Keratinocyte (primary cell): ENCODE results near the gene MELTF. TPM values are rescaled to one million over a fixed set of nuclear protein-coding genes. Genes with fewer than 3 reads are reported as not detected.

Experiments used
- DNase-seq: peaks from one replicate; pipeline ENCODE4 v3.0.0-alpha.2; 2011; ENCODE audit warnings: low read depth, missing footprints, low spot score
- FAIRE-seq: peaks from 2 replicates; lab custom pipeline; 2011; peaks lifted over from hg19 to GRCh38; lab: Jason Lieb, UNC
- H2AFZ ChIP-seq: 2 replicates; pipeline ENCODE4 v1.6.0; 2012; ENCODE audit warnings: low read length, control low read depth, inconsistent platforms; ENCODE audit not compliant: control insufficient read depth
- H3K27ac ChIP-seq: 2 replicates; pipeline ENCODE4 v1.5.1; 2011; ENCODE audit warnings: low read length; ENCODE audit not compliant: control insufficient read depth, insufficient read depth
- H3K27me3 ChIP-seq: 3 replicates; pipeline ENCODE4 v1.6.0; 2011; ENCODE audit warnings: low read length; ENCODE audit not compliant: control insufficient read depth, insufficient read depth; ENCODE audit errors: extremely low read depth
- H3K36me3 ChIP-seq, 2 experiments: 2 replicates in 1 of 2; 3 replicates in 1 of 2; pipeline ENCODE4 v1.5.1; 2011; ENCODE audit warnings: low read length in 2 of 2, mild to moderate bottlenecking in 1 of 2; ENCODE audit not compliant: control insufficient read depth in 2 of 2, insufficient read depth in 2 of 2; ENCODE audit errors: extremely low read depth in 1 of 2
- H3K4me1 ChIP-seq: 3 replicates; pipeline ENCODE4 v1.5.1; 2011; ENCODE audit warnings: low read length; ENCODE audit not compliant: control insufficient read depth, insufficient read depth; ENCODE audit errors: extremely low read depth
- H3K4me2 ChIP-seq: 3 replicates; pipeline ENCODE4 v1.6.0; 2011; ENCODE audit warnings: low read depth, low read length; ENCODE audit not compliant: control insufficient read depth, insufficient read depth; ENCODE audit errors: extremely low read depth
- H3K4me3 ChIP-seq, 3 experiments: fragments of 200-600 bp in 1 of 3; sonication (generic) in 1 of 3; 2 replicates in 2 of 3; 3 replicates in 1 of 3; pipeline ENCODE4 v1.5.1; 2011 to 2016; ENCODE audit warnings: low read length in 3 of 3, mild to moderate bottlenecking in 3 of 3, control low read depth in 2 of 3, inconsistent platforms in 1 of 3, low read depth in 1 of 3, mixed read lengths in 1 of 3, mixed run types in 1 of 3, moderate library complexity in 1 of 3; ENCODE audit not compliant: control insufficient read depth in 2 of 3, insufficient read depth in 2 of 3; ENCODE audit errors: extremely low read depth in 1 of 3
- H3K79me2 ChIP-seq: 2 replicates; pipeline ENCODE4 v1.6.0; 2012; ENCODE audit warnings: low read length; ENCODE audit not compliant: control insufficient read depth, insufficient read depth
- H3K9ac ChIP-seq: 3 replicates; pipeline ENCODE4 v1.6.0; 2011; ENCODE audit warnings: low read length; ENCODE audit not compliant: control insufficient read depth, insufficient read depth; ENCODE audit errors: extremely low read depth
- H3K9me1 ChIP-seq: 3 replicates; pipeline ENCODE4 v1.6.0; 2011; ENCODE audit warnings: low read length; ENCODE audit not compliant: control insufficient read depth, insufficient read depth; ENCODE audit errors: extremely low read depth
- H3K9me3 ChIP-seq: 2 replicates; pipeline ENCODE4 v1.5.1; 2012; ENCODE audit warnings: low read depth, low read length; ENCODE audit not compliant: control insufficient read depth
- H4K20me1 ChIP-seq: 3 replicates; pipeline ENCODE4 v1.6.0; 2011; ENCODE audit warnings: low read length; ENCODE audit not compliant: control insufficient read depth, insufficient read depth; ENCODE audit errors: extremely low read depth
- CTCF ChIP-seq, 3 experiments: IDR thresholded peaks in 1 of 3; conservative IDR thresholded peaks in 1 of 3; optimal IDR thresholded peaks in 1 of 3; 2 replicates in 2 of 3; 3 replicates in 1 of 3; pipeline versions ENCODE3 to v1.5.1; 2011; ENCODE audit warnings: low read length in 3 of 3, mild to moderate bottlenecking in 3 of 3, moderate library complexity in 2 of 3, control low read depth in 1 of 3, inconsistent platforms in 1 of 3; ENCODE audit not compliant: insufficient read depth in 2 of 3; ENCODE audit errors: extremely low read depth in 1 of 3
- EZH2 ChIP-seq: IDR thresholded peaks from one replicate; pipeline ENCODE4 v1.6.1; 2012; ENCODE audit warnings: inconsistent platforms, mild to moderate bottlenecking, low read length, moderate library complexity
- dilution Hi-C: fragments of 300-500 bp; cut with MboI; formaldehyde crosslinking; loops from one replicate; pipeline ENCODE4 v1.7.0; 2020; ENCODE audit warnings: low sequenced_read_pairs; ENCODE audit not compliant: extremely low pct_ligation_motif_present
- polyA plus RNA-seq, 5 experiments: library from polyadenylated mRNA; depleted of rRNA in 3 of 5; stranded (reverse) in 3 of 5; stranded (forward) in 1 of 5; unstranded in 1 of 5; fragments of >200 nt; gene quantifications; 1 replicate in 1 of 5; 2 replicates in 3 of 5; 3 replicates in 1 of 5; pipeline versions ENCODE4 v1.2.1 to v1.2.3, GENCODE V29; 2011 to 2012; ENCODE audit warnings: missing spikeins in 2 of 5, low read depth in 1 of 5, low replicate concordance in 1 of 5

MELTF gene
- polyA plus RNA-seq, 1 donor (not counting 4 experiments of a cell fraction or from before 2014, with no cell fraction given), result 6.0 TPM

- no peaks in the 10 kb centered on the region for H4K20me1 ChIP-seq
- TF ChIP-seq EZH2 (no peak), CTCF (optimal IDR thresholded peaks at IDR 0.05 in 1 of 3, IDR thresholded peaks at IDR 0.05 in 1 of 3, conservative IDR thresholded peaks at IDR 0.05 in 1 of 3; ENCODE audit: extremely low read depth in 1 of 3, insufficient read depth in 2 of 3, low read length in 3 of 3) (no peak)
Measured at GRCh38 chr3:197008436-197009209, 21.0 kb downstream of the MELTF start.

GRCh38 chr3:197007953-197008352 lies 21.7 kb downstream of the MELTF start:
- Histone ChIP-seq H2AFZ (no peak overlapping the region), H3K9me3 (no peaks in the 10 kb centered on the region), H3K27ac (no peak overlapping the region), H3K9ac (no peak overlapping the region), H3K4me1 (peaks cover 5% of the 10 kb centered on the region), H3K4me2 (no peak overlapping the region), H3K27me3 (no peaks in the 10 kb centered on the region), H3K36me3 (no peaks in the 10 kb centered on the region), H4K20me1 (no peaks in the 10 kb centered on the region), H3K4me3 (no peak overlapping the region), H3K9me1 (no peaks in the 10 kb centered on the region), H3K79me2 (no peaks in the 10 kb centered on the region)
- FAIRE-seq, result no peak
- DNase-seq, result no peak
- dilution Hi-C loops, result no loop called here
- TF ChIP-seq CTCF (optimal IDR thresholded peaks at IDR 0.05 in 1 of 3, IDR thresholded peaks at IDR 0.05 in 1 of 3, conservative IDR thresholded peaks at IDR 0.05 in 1 of 3; ENCODE audit: extremely low read depth in 1 of 3, insufficient read depth in 2 of 3, low read length in 3 of 3), result no peak
- TF ChIP-seq EZH2, result no peak

More at GRCh38 chr3:197008436-197009209, 21.0 kb downstream of the MELTF start:
- DNase-seq, result no peak
- H3K27me3 ChIP-seq, result no peaks in the 10 kb centered on the region
- FAIRE-seq, result no peak
- H3K4me1 ChIP-seq, result peaks cover 5% of the 10 kb centered on the region
- no peaks in the 10 kb centered on the region for H3K79me2 ChIP-seq
- H3K4me3 ChIP-seq, result no peak overlapping the region
- no peak overlapping the region for H3K9ac ChIP-seq
- H3K4me2 ChIP-seq, result no peak overlapping the region
- no peak overlapping the region for H3K27ac ChIP-seq
- H3K9me3 ChIP-seq, result no peaks in the 10 kb centered on the region
- no peaks in the 10 kb centered on the region for H3K9me1 ChIP-seq
- no peak overlapping the region for H2AFZ ChIP-seq
- no peaks in the 10 kb centered on the region for H3K36me3 ChIP-seq
- dilution Hi-C loops, result no loop called here
